GM12878 (cell line): ENCODE results near the gene PTK7. TPM values are rescaled to one million over a fixed set of nuclear protein-coding genes. Genes with fewer than 3 reads are reported as not detected.

Source experiments
- BRCA1 ChIP-seq: IDR thresholded peaks from 2 replicates; pipeline ENCODE4 v1.6.1; 2011; ENCODE audit warnings: low read depth, low read length, improper control_type of control experiment
- CREM ChIP-seq: IDR thresholded peaks from 2 replicates; pipeline ENCODE4 v1.6.1; 2014; ENCODE audit warnings: antibody characterized with exemption, low read depth
- E4F1 ChIP-seq: fragments of 450-650 bp; IDR thresholded peaks from 2 replicates; pipeline ENCODE4 v1.6.1; 2018; ENCODE audit warnings: borderline replicate concordance, mild to moderate bottlenecking; ENCODE audit not compliant: partially characterized antibody
- ESRRA ChIP-seq: IDR thresholded peaks from 2 replicates; pipeline ENCODE4 v1.6.1; 2012; ENCODE audit warnings: mild to moderate bottlenecking, low read length, improper control_type of control experiment
- FOS ChIP-seq: IDR thresholded peaks from 3 replicates; pipeline ENCODE4 v1.6.1; 2011; ENCODE audit warnings: borderline replicate concordance; ENCODE audit not compliant: insufficient read length; ENCODE audit errors: extremely low read depth
- IKZF1 ChIP-seq: fragments of 450-650 bp; conservative IDR thresholded peaks from 2 replicates; pipeline ENCODE4 v1.6.1; 2017; ENCODE audit warnings: antibody characterized with exemption, mild to moderate bottlenecking
- IRF4 ChIP-seq: IDR thresholded peaks from 2 replicates; pipeline ENCODE4 v1.6.1; 2011; ENCODE audit warnings: low read depth, low read length
- JUND ChIP-seq: IDR thresholded peaks from 2 replicates; pipeline ENCODE4 v1.6.1; 2012; ENCODE audit warnings: low read depth, mild to moderate bottlenecking, low read length, improper control_type of control experiment, moderate library complexity
- MAX ChIP-seq: IDR thresholded peaks from 2 replicates; pipeline ENCODE4 v1.6.1; 2012; ENCODE audit warnings: low read depth, low read length, improper control_type of control experiment
- NKRF ChIP-seq: fragments of 450-650 bp; conservative IDR thresholded peaks from 2 replicates; pipeline ENCODE4 v1.6.1; 2017; ENCODE audit warnings: mild to moderate bottlenecking, moderate library complexity
- PKNOX1 ChIP-seq: fragments of 450-650 bp; IDR thresholded peaks from 2 replicates; pipeline ENCODE4 v1.6.1; 2016; ENCODE audit warnings: mild to moderate bottlenecking
- RB1 ChIP-seq: fragments of 450-650 bp; formaldehyde crosslinking; IDR thresholded peaks from 2 replicates; pipeline ENCODE4 v1.6.1; 2017; ENCODE audit warnings: mild to moderate bottlenecking, borderline replicate concordance
- RBBP5 ChIP-seq: fragments of 200-600 bp; sonication (generic); conservative IDR thresholded peaks from 2 replicates; pipeline ENCODE4 v1.6.1; 2016
- RELB ChIP-seq: fragments of 450-650 bp; IDR thresholded peaks from 2 replicates; pipeline ENCODE4 v1.6.1; 2017; ENCODE audit warnings: low read depth, mild to moderate bottlenecking, moderate library complexity
- YY1 ChIP-seq: IDR thresholded peaks from 2 replicates; pipeline ENCODE4 v1.6.1; 2011; ENCODE audit warnings: low read depth, mild to moderate bottlenecking, low read length
- ZNF217 ChIP-seq: fragments of 450-650 bp; IDR thresholded peaks from 2 replicates; pipeline ENCODE4 v1.6.1; 2017; ENCODE audit warnings: antibody characterized with exemption, mild to moderate bottlenecking
- ZNF687 ChIP-seq: fragments of 450-650 bp; IDR thresholded peaks from 2 replicates; pipeline ENCODE4 v1.6.1; 2017; ENCODE audit warnings: mild to moderate bottlenecking, moderate library complexity
- polyA plus RNA-seq, 11 experiments: library from polyadenylated mRNA; depleted of rRNA in 4 of 11; unstranded in 6 of 11; stranded (reverse) in 5 of 11; fragments of >200 nt; fragmentation: Nextera tagmentation in 4 of 11; fragmentation: Illumina TruSeq in 1 of 11; extraction: Ambion mirVana in 4 of 11; extraction: Trizol in 1 of 11; gene quantifications; 1 replicate in 1 of 11; 2 replicates in 10 of 11; pipeline versions ENCODE4 v1.2.1 to v1.2.3, GENCODE V29; 2011 to 2016; ENCODE audit warnings: inconsistent platforms in 2 of 11, missing spikeins in 2 of 11, low read depth in 1 of 11
- total RNA-seq, 4 experiments: library from RNA; depleted of rRNA in 3 of 4; stranded (reverse); fragments of >200 nt in 3 of 4; fragmentation: Illumina TruSeq in 1 of 4; extraction: Trizol in 1 of 4; gene quantifications; 2 replicates each; pipeline versions ENCODE4 v1.2.1 to v1.2.3, GENCODE V29; 2013 to 2021

PTK7 gene
- total and polyA plus RNA-seq, 10 of the 15 experiments (the other 5 are each of a cell fraction or from before 2014, with no cell fraction given), result 0.18 to 14.4 (median 3.3) TPM; not detected in 1

GRCh38 chr6:43170931-43171706, 95.0 kb downstream of the PTK7 start, which contains the start of gene SRF (continued):
- TF ChIP-seq RELB (peak; percentile 71), ZNF217 (peak; percentile 88), BRCA1 (no peak), YY1 (peak; percentile 80), FOS (peak; percentile 38), RB1 (peak; percentile 69; the same call in 1 of the 2 replicates), MAX (0 out of 2 replicates have a peak, but pooled peaks have one; percentile 13), NKRF (peak; percentile 84), ZNF687 (peak; percentile 73), E4F1 (peak; percentile 32), IKZF1 (peak; percentile 71; the same call in 1 of the 2 replicates), RBBP5 (no peak), JUND (no peak), ESRRA (no peak), IRF4 (0 out of 2 replicates have a peak, but pooled peaks have one; percentile 12), PKNOX1 (peak; percentile 77), CREM (peak; percentile 48; the same call in 1 of the 2 replicates)
